HL-60 (cell line): ENCODE results near the gene TRERF1.

Source experiments
- DNase-seq, 2 experiments: peaks; one replicate each; pipeline ENCODE4 v3.0.0-alpha.2; 2010 to 2020; ENCODE audit warnings: low read depth in 1 of 2, low spot score in 1 of 2
- H3K27ac ChIP-seq: fragments of 250-450 bp; sonication (Bioruptor Pico); replicated peaks from 2 replicates; pipeline ENCODE4 v1.5.1; 2020; ENCODE audit warnings: mild to moderate bottlenecking, moderate library complexity
- H3K27me3 ChIP-seq: fragments of 250-450 bp; sonication (Bioruptor Pico); 2 replicates; pipeline ENCODE4 v1.5.1; 2021; ENCODE audit warnings: mild to moderate bottlenecking, moderate library complexity; ENCODE audit not compliant: insufficient read depth, poor library complexity, severe bottlenecking
- H3K4me3 ChIP-seq: replicated peaks from 2 replicates; pipeline ENCODE4 v1.5.1; 2011; ENCODE audit warnings: mild to moderate bottlenecking, control low read depth, low read length; ENCODE audit not compliant: insufficient read depth
- CTCF ChIP-seq: IDR thresholded peaks from one replicate; pipeline ENCODE4 v1.5.1; 2011; ENCODE audit warnings: low read length, control low read depth, inconsistent platforms; ENCODE audit not compliant: insufficient read depth
- GABPA ChIP-seq: IDR thresholded peaks from 2 replicates; pipeline ENCODE4 v1.6.1; 2012; ENCODE audit warnings: low read depth
- POLR2AphosphoS5 ChIP-seq: IDR thresholded peaks from 2 replicates; pipeline ENCODE4 v1.6.1; 2012; ENCODE audit warnings: low read depth
- REST ChIP-seq: IDR thresholded peaks from 2 replicates; pipeline ENCODE4 v1.6.1; 2012; ENCODE audit warnings: low read depth; ENCODE audit not compliant: insufficient replicate concordance
- SPI1 ChIP-seq: IDR thresholded peaks from 2 replicates; pipeline ENCODE4 v1.6.1; 2012; ENCODE audit warnings: low read depth, mild to moderate bottlenecking, borderline replicate concordance

The TRERF1 gene

DNA sequence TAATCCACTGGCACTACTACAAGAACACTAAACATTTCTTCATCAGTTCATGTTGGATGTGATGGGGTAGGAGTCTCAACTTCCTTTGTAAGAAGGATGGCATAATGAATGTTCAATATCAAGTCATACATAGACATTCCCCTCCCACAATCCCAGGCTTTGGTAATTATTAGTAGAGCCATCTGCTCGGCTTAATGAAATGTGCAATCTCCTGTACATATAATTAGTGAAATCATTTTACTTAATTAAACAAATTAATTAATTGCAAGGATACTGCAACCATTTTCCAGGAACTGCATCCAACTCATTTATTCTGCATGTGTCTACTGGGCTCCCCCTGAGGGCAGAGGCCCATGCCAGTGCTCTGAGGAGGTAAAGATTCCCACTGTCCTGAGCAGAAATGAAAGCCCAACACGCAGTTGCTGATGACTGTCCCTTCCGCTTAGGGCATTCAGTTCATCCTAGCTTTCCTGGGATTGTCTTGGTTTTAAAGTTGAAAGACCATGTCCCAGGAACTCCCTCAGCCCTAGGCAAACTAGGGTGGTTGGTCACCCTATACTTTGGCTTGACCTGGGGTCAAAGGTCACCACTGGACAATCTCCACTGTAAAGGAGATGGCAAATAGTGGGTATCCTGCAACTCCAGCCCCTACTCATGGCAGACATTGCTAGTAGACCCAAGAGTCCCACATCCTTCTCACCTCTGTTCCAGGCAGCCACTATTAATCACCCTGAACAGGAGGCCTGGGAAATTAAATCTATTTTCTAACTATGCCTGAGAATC, 109.8 kb downstream of the TRERF1 start:
- H3K27ac ChIP-seq: no peak overlapping the region
- TF ChIP-seq CTCF (no peak), GABPA (no peak), SPI1 (no peak), REST (no peak), POLR2AphosphoS5 (no peak)
- no peak overlapping the region for H3K4me3 ChIP-seq
- no peaks in the 10 kb centered on the region for H3K27me3 ChIP-seq
- DNase-seq: no peak

DNA sequence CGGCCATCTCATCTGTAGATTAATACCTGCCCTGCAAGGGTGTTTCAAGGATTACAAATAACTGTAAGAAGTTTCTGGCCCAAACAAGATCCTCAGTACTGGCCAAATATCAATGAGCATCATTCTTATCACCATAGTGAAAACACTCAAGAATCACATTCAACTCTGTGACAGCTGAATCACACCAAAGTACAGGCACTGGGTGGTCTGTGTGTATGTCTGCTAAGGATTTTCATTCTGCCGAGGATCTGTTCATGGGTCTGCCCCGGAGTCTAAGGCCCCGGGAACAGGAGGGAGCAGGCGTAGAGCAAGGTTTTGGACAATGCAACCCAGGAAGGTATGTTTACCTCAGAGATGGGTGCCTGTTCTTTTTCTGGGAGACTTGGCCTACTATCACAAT, 110.5 kb downstream of the TRERF1 start:
- no peaks in the 10 kb centered on the region for H3K27me3 ChIP-seq
- TF ChIP-seq GABPA (no peak), CTCF (no peak), POLR2AphosphoS5 (no peak), SPI1 (no peak), REST (no peak)
- H3K4me3 ChIP-seq: no peak overlapping the region
- no peak for DNase-seq
- no peak overlapping the region for H3K27ac ChIP-seq

DNA sequence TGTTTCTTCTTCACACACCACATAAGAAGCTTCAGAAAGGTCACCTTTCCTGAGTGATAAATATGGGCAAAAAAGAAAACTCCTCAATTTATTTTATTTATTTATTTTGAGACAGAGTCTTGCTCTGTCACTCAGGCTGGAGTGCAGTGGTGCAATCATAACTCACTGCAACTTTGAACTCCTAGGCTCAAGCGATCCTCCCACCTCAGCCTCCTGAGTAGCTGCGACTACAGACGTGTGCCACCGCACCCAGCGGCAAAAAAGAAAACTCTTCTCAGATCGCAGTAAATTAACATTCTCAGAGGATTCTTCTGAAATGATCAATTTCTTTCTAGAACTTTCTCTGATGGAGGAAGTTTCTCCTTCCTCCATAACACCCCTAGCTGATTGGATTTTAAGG, 111.2 kb downstream of the TRERF1 start:
- DNase-seq: no peak
- Histone ChIP-seq H3K4me3 (no peak overlapping the region), H3K27ac (peak overlapping the region; percentile 40; the same call in 1 of the 2 replicates), H3K27me3 (no peaks in the 10 kb centered on the region)
- TF ChIP-seq CTCF: no peak
- TF ChIP-seq SPI1: no peak
- TF ChIP-seq REST: no peak
- TF ChIP-seq POLR2AphosphoS5: no peak
- no peak for TF ChIP-seq GABPA
